Measurements from ENCODE around the gene RRP1. TPM values are rescaled to one million over a fixed set of nuclear protein-coding genes. Genes with fewer than 3 reads are reported as not detected.
A peak's percentile ranks its signal among the peaks of the same experiment; 100 is the strongest.

RRP1 gene
- total RNA-seq, 1 donor from 2014 or later, result 19.0 TPM

DNA sequence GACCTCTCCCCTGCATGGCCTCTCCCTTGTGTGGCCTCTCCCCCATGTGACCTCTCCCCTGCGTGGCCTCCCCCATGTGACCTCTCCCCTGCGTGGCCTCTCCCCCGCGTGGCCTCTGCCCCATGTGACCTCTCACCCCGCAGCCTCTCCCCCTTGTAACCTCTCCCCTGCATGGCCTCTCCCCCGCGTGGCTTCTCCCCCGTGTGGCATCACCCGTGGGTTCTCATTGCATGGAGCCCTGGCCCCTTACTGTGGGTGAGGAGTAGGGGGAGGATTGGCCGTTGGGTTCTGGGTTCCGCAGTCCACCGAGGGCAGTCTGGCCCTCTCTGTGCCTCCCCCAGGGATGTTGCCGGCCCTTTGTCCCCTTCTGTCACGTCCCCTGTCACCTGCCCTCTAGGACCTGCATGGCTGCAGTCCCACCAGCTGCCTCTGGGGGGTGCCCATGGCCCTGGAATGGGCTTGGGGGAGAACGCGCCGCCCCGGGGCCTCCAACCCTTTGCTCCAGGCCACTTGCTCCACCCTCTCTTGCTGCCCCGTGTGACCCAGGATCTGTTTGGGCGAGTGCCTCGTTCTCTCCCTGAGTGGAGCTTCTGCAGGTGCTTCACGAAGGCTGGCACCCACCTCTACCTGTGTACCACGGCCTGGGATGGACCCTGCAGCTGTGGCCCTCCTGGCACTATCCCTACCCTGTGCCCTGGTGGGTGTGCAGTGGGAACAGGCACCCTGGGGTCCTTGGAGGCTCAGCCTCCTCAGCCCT is 21.3 kb downstream of the RRP1 start:
- H3K4me3 ChIP-seq, result peak overlapping the region; percentile 39
- H3K27me3 ChIP-seq, result no peaks in the 10 kb centered on the region
- intact Hi-C loops (cut with DNase I), result loop anchor here (5.0 kb wide), 1 partner anchor 167 kb away; no protein-coding TSS in a partner anchor

DNA sequence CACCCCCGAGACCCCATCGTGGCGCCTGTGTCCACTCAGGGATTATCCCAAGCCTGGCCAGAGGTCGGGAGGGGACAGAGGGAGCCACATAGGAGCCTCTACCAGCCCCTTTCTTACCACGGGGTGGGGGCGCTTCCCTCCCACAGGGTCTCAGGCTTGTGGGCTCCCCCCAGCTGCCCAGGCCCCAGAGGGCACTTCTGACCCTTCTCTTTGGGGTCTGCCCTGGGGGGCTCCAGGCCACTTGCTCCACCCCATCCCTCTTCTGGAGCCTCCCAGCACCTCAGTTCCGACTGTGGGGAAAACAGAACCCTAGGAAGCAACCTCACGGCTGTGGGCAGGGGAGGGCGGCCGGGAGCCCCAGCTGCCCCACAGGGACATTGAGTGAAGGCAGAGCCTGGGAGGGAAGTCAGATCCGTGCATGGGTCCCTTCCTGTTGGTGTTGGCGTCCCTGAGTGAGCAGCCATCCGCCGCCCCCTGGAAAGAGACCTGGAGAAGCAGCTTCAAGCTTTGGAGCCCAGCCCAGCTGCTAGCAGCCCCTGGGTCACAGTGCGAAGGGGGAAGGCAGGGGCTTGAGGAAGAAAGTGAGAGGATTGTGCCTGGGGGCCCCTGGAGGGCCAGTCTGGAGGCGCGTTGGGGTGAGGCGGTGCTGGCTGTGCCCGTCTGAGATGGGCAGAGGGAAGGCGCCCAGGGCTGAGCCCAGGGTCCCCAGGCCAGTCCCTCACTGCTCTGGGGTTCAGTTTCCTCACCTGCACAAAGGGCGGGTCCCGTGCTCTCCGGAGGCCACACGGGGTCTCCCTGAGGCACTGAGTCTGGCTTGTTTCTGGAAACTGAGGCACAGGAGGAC is 22.1 kb downstream of the RRP1 start:
- Histone ChIP-seq H3K9me3 (no peaks in the 10 kb centered on the region), H3K4me3 (peak overlapping the region; percentile 39), H3K4me1 (peaks cover 20% of the 10 kb centered on the region), H3K36me3 (no peaks in the 10 kb centered on the region), H3K27ac (no peak overlapping the region), H3K27me3 (no peaks in the 10 kb centered on the region)
- DNase-seq (no peak), ATAC-seq (no peak)
- TF ChIP-seq, protein P1, sequence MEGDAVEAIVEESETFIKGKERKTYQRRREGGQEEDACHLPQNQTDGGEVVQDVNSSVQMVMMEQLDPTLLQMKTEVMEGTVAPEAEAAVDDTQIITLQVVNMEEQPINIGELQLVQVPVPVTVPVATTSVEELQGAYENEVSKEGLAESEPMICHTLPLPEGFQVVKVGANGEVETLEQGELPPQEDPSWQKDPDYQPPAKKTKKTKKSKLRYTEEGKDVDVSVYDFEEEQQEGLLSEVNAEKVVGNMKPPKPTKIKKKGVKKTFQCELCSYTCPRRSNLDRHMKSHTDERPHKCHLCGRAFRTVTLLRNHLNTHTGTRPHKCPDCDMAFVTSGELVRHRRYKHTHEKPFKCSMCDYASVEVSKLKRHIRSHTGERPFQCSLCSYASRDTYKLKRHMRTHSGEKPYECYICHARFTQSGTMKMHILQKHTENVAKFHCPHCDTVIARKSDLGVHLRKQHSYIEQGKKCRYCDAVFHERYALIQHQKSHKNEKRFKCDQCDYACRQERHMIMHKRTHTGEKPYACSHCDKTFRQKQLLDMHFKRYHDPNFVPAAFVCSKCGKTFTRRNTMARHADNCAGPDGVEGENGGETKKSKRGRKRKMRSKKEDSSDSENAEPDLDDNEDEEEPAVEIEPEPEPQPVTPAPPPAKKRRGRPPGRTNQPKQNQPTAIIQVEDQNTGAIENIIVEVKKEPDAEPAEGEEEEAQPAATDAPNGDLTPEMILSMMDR (IDR thresholded peaks at IDR 0.05), result no peak
- intact Hi-C loops (cut with DNase I), result loop anchor here (5.0 kb wide), 1 partner anchor 166 kb away; no protein-coding TSS in a partner anchor

More for the DNA sequence above, 21.3 kb downstream of the RRP1 start:
- no peaks in the 10 kb centered on the region for H3K36me3 ChIP-seq
- H3K4me1 ChIP-seq, result peaks cover 20% of the 10 kb centered on the region
- DNase-seq, result peak; percentile 96
- no peaks in the 10 kb centered on the region for H3K9me3 ChIP-seq
- TF ChIP-seq, protein P1 (IDR thresholded peaks at IDR 0.05), result peak; percentile 97
- peak; percentile 91 for ATAC-seq
- H3K27ac ChIP-seq, result no peak overlapping the region

DNA sequence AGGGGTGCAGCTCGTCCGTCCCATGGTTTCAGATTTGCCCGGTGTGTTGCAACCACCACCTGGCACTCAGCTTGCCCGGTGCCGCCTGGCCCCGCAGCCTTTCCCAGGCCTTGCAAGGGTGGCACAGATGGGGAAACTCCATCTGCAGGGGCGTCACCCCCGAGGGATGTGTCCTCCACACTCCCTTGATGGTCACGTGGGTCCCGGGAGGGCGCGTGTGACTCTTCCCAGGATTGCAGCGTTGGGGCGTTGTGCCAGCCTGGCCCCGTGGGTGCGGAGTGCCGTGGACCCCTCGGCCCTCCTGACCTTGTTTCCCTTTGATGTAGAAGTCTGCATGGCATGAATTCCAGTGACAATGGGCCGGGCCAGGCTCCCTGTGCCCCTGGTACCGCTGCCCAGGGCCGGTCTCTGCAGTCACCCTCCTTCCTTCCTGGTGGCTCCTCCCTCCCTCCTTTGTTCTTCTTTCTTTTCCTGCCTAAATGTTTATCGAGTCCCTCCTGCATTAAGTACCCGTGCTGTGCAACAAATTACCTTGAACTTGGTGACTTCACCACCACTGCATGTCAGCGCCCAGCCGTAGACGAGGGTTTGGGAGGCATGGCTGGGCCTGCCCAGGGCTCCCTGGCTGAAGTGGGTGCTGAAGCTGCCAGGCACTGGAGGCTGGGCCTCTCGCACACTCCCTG is 22.9 kb downstream of the RRP1 start:
- no peaks in the 10 kb centered on the region for H3K9me3 ChIP-seq
- no peaks in the 10 kb centered on the region for H3K27me3 ChIP-seq
- H3K36me3 ChIP-seq, result no peaks in the 10 kb centered on the region
- TF ChIP-seq, protein P1 (IDR thresholded peaks at IDR 0.05), result no peak
- H3K4me1 ChIP-seq, result peaks cover 20% of the 10 kb centered on the region
- H3K4me3 ChIP-seq, result peak overlapping the region; percentile 39
- ATAC-seq, result peak; percentile 61
- peak; percentile 89 for DNase-seq
- H3K27ac ChIP-seq, result peak overlapping the region; percentile 36
- intact Hi-C loops (cut with DNase I), result loop anchor here (5.0 kb wide), 1 partner anchor 165 kb away; no protein-coding TSS in a partner anchor

DNA sequence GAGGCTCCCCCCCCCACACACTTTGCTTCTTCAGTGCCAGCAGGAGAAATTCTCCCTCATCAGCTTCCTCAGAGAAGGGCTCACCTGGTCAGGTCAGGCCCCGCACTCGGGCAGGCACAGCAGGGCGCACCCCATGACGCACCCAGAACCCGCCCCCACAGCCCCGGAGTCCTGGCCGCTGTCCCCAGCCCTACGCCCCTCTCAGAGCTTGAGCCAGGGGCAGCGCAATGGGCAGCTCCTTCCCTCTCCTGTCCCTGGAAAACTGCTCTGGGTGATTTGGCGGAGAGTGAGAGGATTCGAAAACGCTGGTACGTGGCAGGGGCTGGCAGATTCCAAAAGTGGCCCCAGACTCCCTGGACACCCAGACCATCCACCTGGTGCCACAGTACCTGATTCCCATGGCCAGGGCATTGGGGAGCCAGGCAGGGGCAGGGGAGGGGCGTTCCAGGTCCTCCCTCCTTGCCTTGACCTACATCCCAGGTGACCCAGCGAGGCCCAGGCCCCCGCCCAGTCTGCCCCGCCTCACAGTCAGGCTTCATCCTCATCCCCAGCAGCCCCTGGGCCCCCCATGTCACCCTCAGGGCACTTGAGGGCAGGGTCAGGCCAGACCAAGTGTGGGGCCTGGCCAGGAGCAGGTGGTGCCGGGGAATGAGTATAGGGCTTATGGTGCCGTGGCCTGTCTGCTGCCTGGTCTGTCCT is 23.7 kb downstream of the RRP1 start:
- H3K9me3 ChIP-seq, result no peaks in the 10 kb centered on the region
- no peak overlapping the region for H3K27ac ChIP-seq
- H3K36me3 ChIP-seq, result no peaks in the 10 kb centered on the region
- TF ChIP-seq, protein P1 (IDR thresholded peaks at IDR 0.05), result no peak
- H3K27me3 ChIP-seq, result no peaks in the 10 kb centered on the region
- ATAC-seq, result no peak
- DNase-seq, result no peak
- intact Hi-C loops (cut with DNase I), result loop anchor here (5.0 kb wide), 1 partner anchor 164 kb away; no protein-coding TSS in a partner anchor
- peaks cover 20% of the 10 kb centered on the region for H3K4me1 ChIP-seq
- no peak overlapping the region for H3K4me3 ChIP-seq

DNA sequence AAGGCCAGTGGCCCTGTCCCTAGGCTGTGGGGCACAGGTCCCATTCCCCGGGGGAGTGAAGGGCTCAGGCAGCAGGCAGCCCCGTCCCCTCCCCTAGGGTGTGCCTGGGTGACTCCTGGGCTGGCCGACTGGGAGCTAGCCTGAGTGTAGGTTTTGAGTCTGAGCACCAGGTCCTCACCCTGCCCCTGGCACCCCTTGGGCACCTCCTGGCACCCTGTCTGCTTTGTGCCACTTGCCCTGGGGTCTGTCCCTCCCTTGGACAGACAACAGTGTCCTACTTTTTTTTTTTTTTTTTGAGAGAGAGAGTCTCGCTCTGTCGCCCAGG is 24.2 kb downstream of the RRP1 start:
- TF ChIP-seq, protein P1 (IDR thresholded peaks at IDR 0.05), result no peak
- DNase-seq, result no peak
- Histone ChIP-seq H3K4me1 (peaks cover 20% of the 10 kb centered on the region), H3K27me3 (no peaks in the 10 kb centered on the region), H3K36me3 (no peaks in the 10 kb centered on the region), H3K27ac (no peak overlapping the region), H3K4me3 (no peak overlapping the region), H3K9me3 (no peaks in the 10 kb centered on the region)
- ATAC-seq, result no peak
- intact Hi-C loops (cut with DNase I), result loop anchor here (5.0 kb wide), 1 partner anchor 164 kb away; no protein-coding TSS in a partner anchor

All from upper lobe of right lung (tissue), 1 donor.